Renal cortical epithelial cell (primary cell): ENCODE measurements around the gene UBE2L3. TPM values are rescaled to one million over a fixed set of nuclear protein-coding genes. Genes with fewer than 3 reads are reported as not detected.
"Not testable (repeated sequence)": the region's sequence is repeated elsewhere in the genome, so short reads cannot be mapped to it uniquely, and the experiment has no call there.

Experiments
- DNase-seq: peaks from one replicate; pipeline ENCODE4 v3.0.0-alpha.2; 2011; ENCODE audit warnings: low read depth
- total RNA-seq: library from RNA; depleted of rRNA; stranded (reverse); fragments of >200 nt; gene quantifications from 2 replicates; pipeline ENCODE4 v1.2.3, GENCODE V29; 2014

Gene UBE2L3
- total RNA-seq, 1 donor from 2014 or later = 38.8 TPM

DNA sequence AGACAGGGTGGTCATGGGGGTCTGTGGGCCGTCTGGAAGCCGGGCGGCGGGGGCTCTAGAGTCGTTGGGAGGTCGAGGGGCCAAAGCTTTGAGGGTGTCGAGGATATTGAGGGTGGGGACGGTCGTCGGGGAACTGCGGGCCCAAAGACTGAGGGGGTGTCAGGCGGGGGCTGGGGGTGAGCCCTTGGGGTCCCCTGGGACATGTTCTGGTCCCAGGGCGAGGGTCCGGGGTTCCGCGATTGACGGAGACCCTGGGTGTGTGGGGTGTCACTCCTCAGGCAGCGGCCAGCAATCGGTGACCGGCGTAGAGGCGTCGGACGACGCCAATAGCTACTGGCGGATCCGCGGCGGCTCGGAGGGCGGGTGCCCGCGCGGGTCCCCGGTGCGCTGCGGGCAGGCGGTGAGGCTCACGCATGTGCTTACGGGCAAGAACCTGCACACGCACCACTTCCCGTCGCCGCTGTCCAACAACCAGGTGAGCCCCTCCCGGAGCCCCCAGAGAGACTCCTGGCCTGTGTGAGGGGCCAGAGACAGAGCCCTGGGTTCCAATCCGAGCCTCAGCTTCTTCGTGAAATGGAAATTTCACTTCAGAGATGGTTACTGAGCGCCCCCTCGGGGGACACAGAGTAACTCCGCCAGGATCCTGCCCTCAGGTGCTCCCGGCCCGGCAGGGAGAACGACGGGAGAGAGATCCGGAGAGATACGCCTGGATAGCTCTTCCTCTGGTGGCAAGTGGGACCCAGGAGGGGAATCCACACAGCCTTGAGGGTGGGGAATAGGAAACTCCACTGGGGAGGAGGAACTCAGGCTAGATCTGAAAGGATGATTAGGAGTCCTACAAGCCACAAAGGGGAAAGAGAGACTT lies 75.3 kb downstream of the UBE2L3 start:
- DNase-seq = peak; percentile 47

DNA sequence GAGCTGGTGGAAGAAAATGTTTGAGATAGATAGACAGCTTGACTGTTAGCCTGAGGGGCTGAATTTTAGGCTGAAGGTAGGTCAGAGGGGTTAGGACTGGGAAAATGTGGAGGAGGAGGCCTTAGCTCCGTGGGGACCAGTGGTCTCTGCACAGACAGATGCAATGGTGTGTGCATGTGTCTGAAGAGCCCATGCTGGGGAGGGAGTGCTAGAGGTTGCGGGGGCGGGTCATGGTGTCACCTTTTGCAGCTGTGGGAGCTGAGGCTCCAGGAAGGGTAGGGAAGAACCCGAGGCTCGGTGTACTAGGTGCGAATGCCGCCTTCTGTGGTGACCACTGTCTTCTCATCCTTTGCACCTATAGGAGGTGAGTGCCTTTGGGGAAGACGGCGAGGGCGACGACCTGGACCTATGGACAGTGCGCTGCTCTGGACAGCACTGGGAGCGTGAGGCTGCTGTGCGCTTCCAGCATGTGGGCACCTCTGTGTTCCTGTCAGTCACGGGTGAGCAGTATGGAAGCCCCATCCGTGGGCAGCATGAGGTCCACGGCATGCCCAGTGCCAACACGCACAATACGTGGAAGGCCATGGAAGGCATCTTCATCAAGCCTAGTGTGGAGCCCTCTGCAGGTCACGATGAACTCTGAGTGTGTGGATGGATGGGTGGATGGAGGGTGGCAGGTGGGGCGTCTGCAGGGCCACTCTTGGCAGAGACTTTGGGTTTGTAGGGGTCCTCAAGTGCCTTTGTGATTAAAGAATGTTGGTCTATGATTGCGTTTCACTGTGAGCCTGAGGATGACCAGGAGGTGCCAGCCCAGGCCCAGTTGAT lies 76.2 kb downstream of the UBE2L3 start:
- DNase-seq = no peak

DNA sequence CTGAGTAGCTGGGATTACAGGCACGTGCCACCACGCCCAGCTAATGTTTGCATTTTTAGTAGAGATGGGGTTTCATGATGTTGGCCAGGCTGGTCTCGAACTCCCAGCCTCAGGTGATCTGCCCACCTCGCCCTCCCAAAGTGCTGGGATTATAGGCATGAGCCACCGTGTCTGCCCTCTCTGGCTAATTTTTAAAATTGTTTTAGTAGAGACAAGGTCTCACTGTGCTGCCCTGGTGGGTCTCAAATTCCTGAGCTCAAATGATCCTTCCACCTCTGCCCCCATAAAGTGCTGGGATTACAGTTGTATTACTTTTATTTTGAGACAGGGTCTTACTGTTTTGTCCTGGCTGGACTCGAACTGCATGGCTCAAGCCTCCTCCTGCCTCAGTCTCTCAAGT lies 78.0 kb downstream of the UBE2L3 start:
- DNase-seq = not testable (repeated sequence)

DNA sequence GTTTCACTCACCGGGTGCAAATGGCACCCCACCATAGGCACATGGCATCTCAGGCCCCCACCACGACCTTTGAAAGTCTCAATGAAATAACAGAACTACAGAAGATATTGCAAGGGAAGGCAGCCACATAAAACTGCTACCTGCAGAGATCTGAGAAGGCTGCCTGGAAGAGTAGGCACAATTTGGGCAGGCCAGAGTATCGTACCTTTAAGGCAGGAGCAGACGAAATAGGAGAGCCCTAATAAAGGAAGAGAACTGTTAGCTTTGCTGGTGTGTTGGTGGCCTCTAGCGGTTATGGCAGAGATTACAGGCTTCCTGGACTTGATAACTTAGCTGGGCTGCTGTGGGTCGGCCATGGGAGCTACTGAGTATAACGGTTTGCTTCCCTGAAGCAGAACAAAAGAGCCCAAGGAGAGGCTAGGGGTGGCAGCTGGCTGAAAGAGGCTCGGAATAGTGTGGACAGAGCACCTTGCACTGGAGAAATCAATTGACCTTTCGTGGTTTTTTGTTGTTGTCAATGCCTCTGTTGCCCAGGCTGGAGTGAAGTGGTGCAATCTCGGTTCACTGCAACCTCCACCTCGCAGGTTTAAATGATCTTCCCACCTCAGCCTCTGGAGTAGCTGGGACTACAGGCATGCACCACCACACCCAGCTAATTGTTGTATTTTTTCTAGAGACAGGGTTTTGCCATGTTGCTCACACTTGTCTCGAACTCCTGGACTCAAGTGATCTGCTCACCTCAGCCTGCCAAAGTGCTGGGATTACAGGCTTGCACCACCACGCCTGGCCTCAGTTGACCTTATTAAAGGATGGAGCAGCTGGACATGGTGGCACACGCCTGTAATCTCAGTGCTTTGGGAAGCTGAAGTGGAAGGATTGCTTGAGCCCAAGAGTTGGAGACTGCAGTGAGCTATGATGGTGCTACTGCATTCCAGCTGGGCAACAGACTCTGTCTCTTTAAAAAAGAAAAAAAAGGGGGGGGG lies 79.4 kb downstream of the UBE2L3 start:
- DNase-seq = peak; percentile 72

DNA sequence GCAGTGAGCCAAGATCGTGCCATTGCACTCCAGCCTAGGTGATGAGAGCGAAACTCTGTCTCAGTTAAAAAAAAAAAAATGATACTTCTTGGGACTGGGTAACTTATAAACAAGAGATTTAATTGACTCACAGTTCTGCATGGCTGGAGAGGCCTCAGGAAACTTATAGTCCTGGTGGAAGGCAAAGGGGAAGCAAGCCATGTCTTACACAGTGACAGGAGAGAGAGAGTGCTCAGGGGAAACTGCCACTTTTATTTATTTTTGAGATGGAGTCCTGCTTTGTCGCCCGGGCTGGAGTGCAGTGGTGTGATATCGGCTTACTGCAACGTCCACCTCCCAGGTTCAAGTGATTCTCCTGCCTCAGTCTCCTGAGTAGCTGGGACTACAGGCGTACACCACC lies 82.8 kb downstream of the UBE2L3 start:
- DNase-seq = no peak

DNA sequence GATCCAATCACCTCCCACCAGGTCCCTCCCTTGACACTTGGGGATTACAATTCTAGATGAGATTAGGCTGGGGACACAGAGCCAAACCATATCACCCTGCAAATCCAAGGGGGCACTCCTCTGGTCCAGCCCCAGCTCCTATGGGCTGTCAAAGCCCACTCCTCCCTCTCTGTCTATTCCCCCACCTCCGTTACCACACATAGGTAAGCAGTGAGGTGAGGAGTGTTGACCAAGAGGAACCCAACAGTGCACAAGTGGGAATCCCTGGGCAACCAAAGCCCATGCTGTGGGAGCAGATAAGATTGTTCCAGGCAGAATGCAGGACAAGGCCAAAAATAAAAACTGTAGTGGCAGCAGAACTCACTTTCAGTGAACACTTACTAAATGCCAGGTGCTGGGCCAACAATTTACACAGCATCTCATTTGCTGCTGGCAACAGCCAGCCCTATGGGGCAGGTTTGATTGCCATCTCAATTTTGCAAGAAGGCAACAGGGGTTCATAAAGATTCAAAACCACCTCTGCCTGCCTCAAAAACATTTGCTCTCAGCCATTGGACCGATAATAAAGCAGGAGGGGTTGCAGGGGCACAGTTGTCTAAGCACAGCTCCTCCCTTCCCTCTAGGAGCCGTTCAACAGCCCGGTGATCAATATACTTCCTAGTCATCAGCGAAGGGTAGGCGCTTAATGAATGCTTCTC lies 83.5 kb downstream of the UBE2L3 start:
- no peak for DNase-seq

DNA sequence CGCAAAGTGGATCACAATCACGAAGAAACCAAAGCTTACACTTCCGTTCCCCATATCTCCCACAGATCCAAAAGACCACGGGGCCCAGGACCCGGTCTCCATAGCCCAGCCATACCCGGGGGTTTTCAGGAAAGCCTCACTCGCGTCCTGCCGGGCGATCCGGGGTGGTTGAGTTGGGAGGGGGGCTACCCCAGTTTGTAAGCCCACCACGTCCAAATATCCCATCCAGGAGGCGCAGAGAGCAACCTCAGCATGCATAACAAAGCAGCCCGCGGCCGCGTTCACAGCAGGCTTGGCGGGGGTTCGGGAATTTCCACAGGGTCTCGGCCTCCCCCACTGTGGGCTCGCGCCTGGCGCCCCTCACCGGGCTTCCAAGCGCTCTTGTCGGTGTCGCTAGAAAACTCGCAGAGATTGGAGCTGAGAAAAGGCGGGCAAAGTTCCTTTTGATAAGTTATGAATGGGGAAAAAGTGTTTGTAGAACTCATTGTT lies 84.1 kb downstream of the UBE2L3 start:
- no peak for DNase-seq

DNA sequence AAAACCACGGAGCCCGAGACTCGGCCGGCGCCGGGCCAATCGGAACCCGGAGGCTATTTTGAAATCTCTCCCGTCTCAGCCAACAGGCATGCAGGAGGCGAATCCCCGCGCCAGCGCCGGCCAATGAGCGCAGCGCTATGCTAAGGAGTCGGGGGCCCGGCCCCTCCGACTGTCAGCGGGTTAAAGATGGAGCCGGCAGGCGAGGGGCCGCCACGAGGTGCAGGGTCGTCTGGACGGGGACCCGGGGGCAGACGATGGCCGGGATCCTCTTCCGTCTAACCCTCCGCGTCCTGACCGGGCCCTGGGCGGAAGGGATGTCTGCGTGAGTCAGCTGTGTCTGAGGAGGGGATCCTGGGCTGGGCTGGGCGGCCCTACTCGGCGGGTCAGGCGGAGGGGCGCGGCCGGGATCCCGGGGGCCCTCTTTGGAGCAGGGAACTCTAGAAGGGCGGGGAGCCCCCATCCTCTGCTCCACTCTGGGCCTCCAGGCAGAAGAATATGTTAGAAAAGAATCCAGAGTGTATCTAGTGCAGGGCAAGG lies 84.6 kb downstream of the UBE2L3 start:
- peak; percentile 64 for DNase-seq

DNA sequence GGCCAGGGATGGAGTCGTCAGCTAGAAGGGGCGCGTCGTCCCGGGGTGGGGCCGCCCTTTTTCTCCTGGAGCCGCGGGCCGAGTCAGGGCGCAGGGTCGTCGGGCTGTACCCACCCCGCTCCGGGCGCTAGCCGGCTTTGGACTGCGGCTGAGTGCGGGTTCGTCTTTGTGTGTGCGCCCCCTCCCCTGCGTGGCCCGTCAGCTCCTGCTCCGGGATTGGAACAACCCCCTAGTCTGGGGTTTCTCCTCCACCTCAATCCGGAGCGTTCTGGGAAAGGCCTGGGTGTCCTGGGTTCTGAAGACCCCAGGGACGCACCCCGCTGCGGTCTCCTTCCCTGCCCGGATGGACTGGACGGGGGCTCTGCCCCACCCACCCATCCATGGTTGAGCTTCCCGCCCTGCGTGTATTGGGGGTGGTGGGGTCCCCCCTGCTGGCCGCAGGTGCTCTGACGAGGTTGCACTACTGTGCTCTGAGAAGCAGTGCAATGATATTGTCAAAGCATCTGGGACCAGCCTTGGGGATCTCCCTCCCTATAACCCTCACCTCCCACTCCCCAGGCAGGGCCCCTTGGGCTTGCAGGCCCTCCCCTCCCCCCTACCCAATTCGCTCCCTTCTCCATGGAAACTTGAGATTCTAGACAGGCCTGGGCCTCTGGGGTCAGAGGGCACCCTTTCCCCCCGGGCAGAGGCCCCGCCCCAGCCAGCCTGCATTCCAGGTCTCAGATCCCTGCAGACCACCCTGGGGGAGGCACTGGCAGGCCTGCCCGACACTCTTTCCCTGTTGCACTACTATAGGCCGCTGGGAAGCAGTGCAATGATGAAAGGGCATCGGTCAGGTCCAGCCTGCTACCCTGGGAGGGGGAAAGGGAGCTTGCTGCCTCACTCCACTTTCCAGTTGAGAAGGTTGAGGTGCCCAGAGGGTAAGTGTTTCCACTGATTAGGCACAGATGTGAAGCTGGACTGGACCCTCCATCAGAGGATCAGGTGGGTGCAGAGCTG lies 85.3 kb downstream of the UBE2L3 start:
- no peak for DNase-seq

DNA sequence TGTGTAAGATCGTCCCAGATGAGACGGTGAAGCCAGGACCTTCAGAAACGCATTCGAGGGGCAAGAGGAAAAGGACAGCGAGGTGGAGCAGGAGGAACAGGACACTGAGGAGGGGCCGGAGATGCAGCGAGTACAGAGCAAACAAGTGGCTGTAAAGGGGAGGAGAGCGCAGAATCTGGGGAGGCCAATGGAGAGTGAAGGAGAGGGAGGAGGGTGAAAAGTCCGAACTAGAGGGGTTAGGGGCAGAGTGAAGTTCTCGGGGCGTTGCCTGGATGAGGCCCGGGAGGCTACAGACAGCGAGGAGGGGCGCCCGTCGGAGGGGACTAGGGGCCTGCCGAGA lies 89.5 kb downstream of the UBE2L3 start:
- DNase-seq = no peak

DNA sequence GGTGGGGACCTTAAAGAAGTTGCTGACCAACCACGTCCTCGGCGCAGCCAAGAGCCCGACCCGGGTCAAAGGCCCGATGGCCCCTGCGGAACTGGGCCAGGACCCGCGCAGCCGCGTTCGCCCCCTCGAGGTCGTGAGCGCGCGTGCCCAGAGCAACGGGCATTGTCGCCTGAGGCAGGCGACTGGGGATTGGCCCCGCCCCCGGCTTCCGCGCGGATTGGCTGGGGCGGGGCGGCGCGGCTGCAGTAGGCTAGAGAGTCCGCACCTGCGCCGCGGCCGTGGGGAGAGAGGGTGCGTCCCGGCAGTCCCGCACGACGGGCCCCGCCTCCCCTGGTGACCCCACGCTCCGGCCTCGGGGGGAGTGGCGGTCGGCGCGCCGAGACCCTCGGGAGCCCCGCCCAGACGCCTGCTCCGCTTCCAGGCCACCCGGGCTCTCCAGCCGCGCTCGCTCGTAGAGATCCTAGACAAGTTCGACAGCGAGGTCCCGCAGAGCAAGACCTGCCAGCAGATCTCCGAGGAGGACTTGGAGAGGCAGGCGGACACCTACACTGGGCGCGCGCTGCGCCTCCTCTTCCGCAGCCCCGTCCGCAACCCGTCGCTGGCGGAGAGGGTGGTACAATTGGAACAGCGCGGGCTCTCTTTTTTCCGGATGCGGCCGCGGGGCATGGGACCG lies 90.0 kb downstream of the UBE2L3 start:
- DNase-seq = no peak

DNA sequence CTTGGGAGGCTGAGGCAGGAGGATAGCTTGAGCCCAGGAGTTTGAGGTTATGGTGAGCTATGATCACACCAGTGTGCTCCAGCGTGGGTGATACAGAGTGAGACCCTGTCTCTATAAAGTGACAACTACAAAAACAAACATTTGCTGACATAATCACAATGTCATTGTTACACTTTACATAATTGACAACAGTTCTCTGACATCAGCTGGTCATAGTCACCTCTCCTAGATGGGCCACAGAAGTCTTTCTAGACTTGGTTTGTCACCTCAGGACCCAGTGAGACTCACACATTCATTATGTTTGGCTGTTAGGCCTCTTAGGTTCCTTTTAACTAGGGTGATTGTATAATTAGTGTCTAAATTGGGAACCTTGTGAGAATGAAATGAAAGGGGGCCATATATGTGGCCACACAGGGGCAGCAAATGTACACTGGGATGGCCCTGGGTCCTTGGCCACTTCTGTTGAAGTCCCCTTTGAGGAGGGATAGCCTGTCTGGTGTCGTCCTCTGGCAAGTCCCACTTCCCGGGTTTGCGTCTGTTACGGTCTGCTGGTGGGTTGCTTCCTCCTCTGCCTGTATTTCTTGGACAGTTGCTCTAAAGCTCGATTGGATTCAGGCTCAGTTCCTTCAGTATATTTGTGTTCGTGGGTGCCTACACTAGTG lies 92.5 kb downstream of the UBE2L3 start:
- no peak for DNase-seq

DNA sequence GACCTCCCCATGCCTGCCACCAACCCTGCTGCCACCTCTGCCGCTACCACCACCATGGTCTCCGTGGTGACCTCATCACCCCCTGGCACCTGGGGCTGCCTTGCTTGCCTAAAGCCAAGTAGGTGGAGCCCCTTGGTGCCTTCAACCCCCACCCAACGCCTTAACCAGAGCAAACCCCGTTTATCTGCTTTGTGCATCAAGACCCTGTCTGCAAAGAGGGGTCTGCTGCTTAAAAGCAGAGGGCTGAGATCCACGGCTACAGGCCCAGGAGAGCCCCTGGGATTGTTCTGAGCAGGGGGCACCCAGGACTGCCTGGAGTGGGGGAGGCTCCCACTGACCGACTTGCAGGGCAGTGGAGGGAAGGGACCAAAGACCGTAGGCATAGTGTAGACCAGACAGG lies 93.4 kb downstream of the UBE2L3 start:
- no peak for DNase-seq

DNA sequence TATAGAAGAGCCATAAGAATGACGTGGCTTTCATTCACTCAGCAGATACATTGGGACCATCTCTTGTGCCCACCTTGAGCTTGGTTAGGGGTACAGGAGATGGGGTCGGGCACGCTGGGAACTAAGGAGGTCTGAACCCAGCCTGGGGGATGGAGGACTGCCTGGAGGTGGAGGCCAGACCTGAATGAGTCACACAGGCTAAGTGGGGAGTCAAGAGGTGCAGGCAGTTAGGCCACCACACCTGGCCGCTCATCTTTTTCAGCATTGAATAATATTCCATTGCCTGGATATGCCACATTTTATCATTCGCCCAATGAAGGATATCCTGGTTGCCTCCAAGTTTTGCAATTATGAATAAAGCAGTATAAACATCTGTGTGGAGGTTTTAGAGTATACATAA lies 94.5 kb downstream of the UBE2L3 start:
- no peak for DNase-seq

DNA sequence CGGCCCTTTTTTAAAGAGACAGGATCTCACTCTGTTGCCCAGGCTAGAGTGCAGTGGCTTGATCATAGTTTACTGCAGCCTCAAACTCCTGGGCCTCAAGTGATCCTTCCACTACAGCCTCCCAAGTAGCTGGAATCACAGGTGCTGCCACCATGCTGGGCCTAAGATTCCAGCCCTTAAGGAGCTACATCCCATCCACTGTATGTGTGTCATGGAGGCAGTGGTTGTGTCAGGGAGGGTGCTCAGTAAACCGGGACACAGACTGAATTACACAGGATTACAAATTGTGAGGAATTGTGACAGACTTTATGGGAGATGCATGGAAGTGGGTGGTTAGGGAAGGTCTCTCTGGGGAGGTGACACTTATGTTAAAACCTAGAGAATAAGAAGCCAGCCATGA lies 96.2 kb downstream of the UBE2L3 start:
- DNase-seq = no peak

DNA sequence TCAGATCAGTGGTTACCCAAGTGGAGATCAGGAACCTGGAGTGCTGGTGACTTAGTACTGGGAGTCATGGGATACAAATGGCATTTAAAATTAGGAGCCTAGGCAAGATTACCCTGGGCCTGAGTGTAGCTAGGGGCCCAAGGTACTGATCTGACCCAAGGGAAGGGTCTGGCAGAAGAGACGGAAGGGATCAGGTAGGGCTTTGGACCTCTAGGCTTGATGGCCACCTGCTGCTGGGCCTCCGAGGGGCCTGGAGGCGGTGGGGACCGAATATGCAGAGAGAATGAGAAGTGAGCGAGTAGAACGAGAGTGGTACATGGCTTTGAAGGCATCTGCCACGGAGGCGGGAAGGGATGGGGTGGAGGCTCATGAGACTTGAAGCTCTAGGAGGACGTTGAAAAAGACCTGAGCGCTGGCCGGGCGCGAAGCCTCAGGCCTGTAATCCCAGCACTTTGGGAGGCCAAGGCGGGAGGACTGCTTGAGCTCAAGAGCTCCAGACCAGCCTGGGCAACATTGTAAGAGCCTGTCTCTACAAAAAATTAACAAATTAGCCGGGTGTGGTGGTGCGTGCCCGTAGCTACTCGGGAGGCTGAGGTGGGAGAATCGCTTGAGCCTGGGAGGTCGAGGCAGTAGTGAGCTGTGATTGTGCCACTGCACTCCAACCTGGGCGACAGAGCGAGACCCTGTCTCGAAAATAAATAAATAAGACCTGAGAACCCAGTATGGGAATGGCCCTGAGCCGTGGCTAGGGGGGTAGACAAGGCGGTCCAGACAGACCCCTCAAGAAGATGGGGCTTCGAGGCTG lies 97.7 kb downstream of the UBE2L3 start:
- no peak for DNase-seq

DNA sequence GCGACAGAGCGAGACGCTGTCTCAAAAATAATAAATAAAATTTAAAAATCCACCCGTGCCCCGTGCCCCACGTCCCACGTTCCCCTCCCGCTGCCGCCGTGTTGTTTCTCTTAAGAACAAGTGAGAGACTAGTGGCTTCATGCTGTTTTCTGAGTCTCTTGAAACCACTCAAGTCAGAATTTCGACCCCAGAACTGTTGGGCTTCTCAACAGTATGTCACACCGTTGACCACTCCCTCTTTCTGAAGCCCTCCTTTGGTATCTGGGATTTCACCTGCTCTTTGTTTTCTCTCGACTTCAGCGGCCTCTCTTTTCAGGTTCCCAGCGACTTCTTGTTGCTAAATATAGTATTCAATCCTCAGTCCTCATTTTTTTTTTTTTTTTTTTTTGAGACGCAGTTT lies 99.3 kb downstream of the UBE2L3 start:
- DNase-seq = no peak

DNA sequence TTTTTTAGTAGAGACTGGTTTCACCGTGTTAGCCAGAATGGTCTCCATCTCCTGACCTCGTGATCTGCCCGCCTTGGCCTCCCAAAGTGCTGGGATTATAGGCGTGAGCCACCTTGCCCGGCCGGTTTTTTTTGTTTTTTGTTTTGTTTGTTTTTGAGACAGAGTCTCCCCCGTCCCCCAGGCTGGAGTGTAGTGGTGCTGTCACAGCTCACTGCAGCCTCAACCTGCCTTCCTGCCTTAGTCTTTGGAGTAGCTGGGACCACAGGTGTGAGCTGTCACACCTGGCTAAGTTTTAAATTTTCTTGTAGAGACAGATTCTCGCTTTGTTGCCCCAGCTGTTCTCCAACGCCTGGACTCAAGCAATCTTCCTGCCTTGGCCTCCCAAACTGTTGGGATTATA lies 101.5 kb downstream of the UBE2L3 start:
- no peak for DNase-seq
